DOHH2 (cell line): ENCODE data around the gene TET1.

Experiments
- EZH2phosphoT487 ChIP-seq: fragments of 200-600 bp; sonication (generic); IDR thresholded peaks from 2 replicates; pipeline ENCODE4 v1.6.1; 2017; ENCODE audit warnings: borderline replicate concordance, mild to moderate bottlenecking, antibody characterized with exemption, low read length, moderate library complexity, mixed read lengths
- TF ChIP-seq, protein P1 (sequence below): fragments of 200-600 bp; sonication (generic); IDR thresholded peaks from one replicate; pipeline ENCODE4 v1.5.1; 2014; ENCODE audit warnings: antibody characterized with exemption, mild to moderate bottlenecking, low read depth, low read length; ENCODE audit not compliant: poor library complexity, severe bottlenecking

DNA sequence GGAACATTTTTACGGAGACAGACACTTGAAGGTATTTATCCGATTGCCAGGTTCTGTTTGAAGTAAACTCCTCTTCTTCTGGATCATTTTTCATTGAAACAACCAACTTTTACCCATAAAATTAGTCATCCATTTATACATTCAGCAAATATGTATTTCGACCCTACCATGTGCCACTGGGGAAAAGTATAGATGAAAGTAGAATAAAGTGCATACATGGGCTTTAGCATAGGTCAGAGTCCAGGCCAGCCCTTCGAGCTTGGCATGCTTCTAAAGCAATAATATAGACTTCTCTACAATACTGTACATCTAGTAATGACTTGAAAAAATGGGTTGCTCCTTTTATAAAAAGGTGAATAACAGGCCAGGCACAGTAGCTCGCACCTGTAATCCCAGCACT is 42.9 kb upstream of the TET1 start:
- TF ChIP-seq, protein P1, sequence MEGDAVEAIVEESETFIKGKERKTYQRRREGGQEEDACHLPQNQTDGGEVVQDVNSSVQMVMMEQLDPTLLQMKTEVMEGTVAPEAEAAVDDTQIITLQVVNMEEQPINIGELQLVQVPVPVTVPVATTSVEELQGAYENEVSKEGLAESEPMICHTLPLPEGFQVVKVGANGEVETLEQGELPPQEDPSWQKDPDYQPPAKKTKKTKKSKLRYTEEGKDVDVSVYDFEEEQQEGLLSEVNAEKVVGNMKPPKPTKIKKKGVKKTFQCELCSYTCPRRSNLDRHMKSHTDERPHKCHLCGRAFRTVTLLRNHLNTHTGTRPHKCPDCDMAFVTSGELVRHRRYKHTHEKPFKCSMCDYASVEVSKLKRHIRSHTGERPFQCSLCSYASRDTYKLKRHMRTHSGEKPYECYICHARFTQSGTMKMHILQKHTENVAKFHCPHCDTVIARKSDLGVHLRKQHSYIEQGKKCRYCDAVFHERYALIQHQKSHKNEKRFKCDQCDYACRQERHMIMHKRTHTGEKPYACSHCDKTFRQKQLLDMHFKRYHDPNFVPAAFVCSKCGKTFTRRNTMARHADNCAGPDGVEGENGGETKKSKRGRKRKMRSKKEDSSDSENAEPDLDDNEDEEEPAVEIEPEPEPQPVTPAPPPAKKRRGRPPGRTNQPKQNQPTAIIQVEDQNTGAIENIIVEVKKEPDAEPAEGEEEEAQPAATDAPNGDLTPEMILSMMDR = no peak
- TF ChIP-seq EZH2phosphoT487 = no peak
